Keratinocyte (primary cell): Measurements from ENCODE around the gene OR6P1. TPM values are rescaled to one million over a fixed set of nuclear protein-coding genes. Genes with fewer than 3 reads are reported as not detected.

Experiments used
- DNase-seq: peaks from one replicate; pipeline ENCODE4 v3.0.0-alpha.2; 2011; ENCODE audit warnings: low read depth, missing footprints, low spot score
- FAIRE-seq: peaks from 2 replicates; lab custom pipeline; 2011; peaks lifted over from hg19 to GRCh38; lab: Jason Lieb, UNC
- H2AFZ ChIP-seq: 2 replicates; pipeline ENCODE4 v1.6.0; 2012; ENCODE audit warnings: low read length, control low read depth, inconsistent platforms; ENCODE audit not compliant: control insufficient read depth
- H3K27ac ChIP-seq: 2 replicates; pipeline ENCODE4 v1.5.1; 2011; ENCODE audit warnings: low read length; ENCODE audit not compliant: control insufficient read depth, insufficient read depth
- H3K27me3 ChIP-seq: 3 replicates; pipeline ENCODE4 v1.6.0; 2011; ENCODE audit warnings: low read length; ENCODE audit not compliant: control insufficient read depth, insufficient read depth; ENCODE audit errors: extremely low read depth
- H3K36me3 ChIP-seq, 2 experiments: 2 replicates in 1 of 2; 3 replicates in 1 of 2; pipeline ENCODE4 v1.5.1; 2011; ENCODE audit warnings: low read length in 2 of 2, mild to moderate bottlenecking in 1 of 2; ENCODE audit not compliant: control insufficient read depth in 2 of 2, insufficient read depth in 2 of 2; ENCODE audit errors: extremely low read depth in 1 of 2
- H3K4me1 ChIP-seq: 3 replicates; pipeline ENCODE4 v1.5.1; 2011; ENCODE audit warnings: low read length; ENCODE audit not compliant: control insufficient read depth, insufficient read depth; ENCODE audit errors: extremely low read depth
- H3K4me2 ChIP-seq: 3 replicates; pipeline ENCODE4 v1.6.0; 2011; ENCODE audit warnings: low read depth, low read length; ENCODE audit not compliant: control insufficient read depth, insufficient read depth; ENCODE audit errors: extremely low read depth
- H3K4me3 ChIP-seq, 3 experiments: fragments of 200-600 bp in 1 of 3; sonication (generic) in 1 of 3; 2 replicates in 2 of 3; 3 replicates in 1 of 3; pipeline ENCODE4 v1.5.1; 2011 to 2016; ENCODE audit warnings: low read length in 3 of 3, mild to moderate bottlenecking in 3 of 3, control low read depth in 2 of 3, inconsistent platforms in 1 of 3, low read depth in 1 of 3, mixed read lengths in 1 of 3, mixed run types in 1 of 3, moderate library complexity in 1 of 3; ENCODE audit not compliant: control insufficient read depth in 2 of 3, insufficient read depth in 2 of 3; ENCODE audit errors: extremely low read depth in 1 of 3
- H3K79me2 ChIP-seq: 2 replicates; pipeline ENCODE4 v1.6.0; 2012; ENCODE audit warnings: low read length; ENCODE audit not compliant: control insufficient read depth, insufficient read depth
- H3K9ac ChIP-seq: 3 replicates; pipeline ENCODE4 v1.6.0; 2011; ENCODE audit warnings: low read length; ENCODE audit not compliant: control insufficient read depth, insufficient read depth; ENCODE audit errors: extremely low read depth
- H3K9me1 ChIP-seq: 3 replicates; pipeline ENCODE4 v1.6.0; 2011; ENCODE audit warnings: low read length; ENCODE audit not compliant: control insufficient read depth, insufficient read depth; ENCODE audit errors: extremely low read depth
- H3K9me3 ChIP-seq: 2 replicates; pipeline ENCODE4 v1.5.1; 2012; ENCODE audit warnings: low read depth, low read length; ENCODE audit not compliant: control insufficient read depth
- H4K20me1 ChIP-seq: 3 replicates; pipeline ENCODE4 v1.6.0; 2011; ENCODE audit warnings: low read length; ENCODE audit not compliant: control insufficient read depth, insufficient read depth; ENCODE audit errors: extremely low read depth
- CTCF ChIP-seq, 3 experiments: IDR thresholded peaks in 1 of 3; conservative IDR thresholded peaks in 1 of 3; optimal IDR thresholded peaks in 1 of 3; 2 replicates in 2 of 3; 3 replicates in 1 of 3; pipeline versions ENCODE3 to v1.5.1; 2011; ENCODE audit warnings: low read length in 3 of 3, mild to moderate bottlenecking in 3 of 3, moderate library complexity in 2 of 3, control low read depth in 1 of 3, inconsistent platforms in 1 of 3; ENCODE audit not compliant: insufficient read depth in 2 of 3; ENCODE audit errors: extremely low read depth in 1 of 3
- EZH2 ChIP-seq: IDR thresholded peaks from one replicate; pipeline ENCODE4 v1.6.1; 2012; ENCODE audit warnings: inconsistent platforms, mild to moderate bottlenecking, low read length, moderate library complexity
- dilution Hi-C: fragments of 300-500 bp; cut with MboI; formaldehyde crosslinking; loops from one replicate; pipeline ENCODE4 v1.7.0; 2020; ENCODE audit warnings: low sequenced_read_pairs; ENCODE audit not compliant: extremely low pct_ligation_motif_present
- polyA plus RNA-seq, 5 experiments: library from polyadenylated mRNA; depleted of rRNA in 3 of 5; stranded (reverse) in 3 of 5; stranded (forward) in 1 of 5; unstranded in 1 of 5; fragments of >200 nt; gene quantifications; 1 replicate in 1 of 5; 2 replicates in 3 of 5; 3 replicates in 1 of 5; pipeline versions ENCODE4 v1.2.1 to v1.2.3, GENCODE V29; 2011 to 2012; ENCODE audit warnings: missing spikeins in 2 of 5, low read depth in 1 of 5, low replicate concordance in 1 of 5

The OR6P1 gene
- polyA plus RNA-seq, 1 donor (not counting 4 experiments of a cell fraction or from before 2014, with no cell fraction given) = not detected

GRCh38 chr1:158572226-158572625 is 1.8 kb upstream of the OR6P1 start:
- Histone ChIP-seq H4K20me1 (no peaks in the 10 kb centered on the region), H3K79me2 (no peaks in the 10 kb centered on the region), H3K4me3 (no peak overlapping the region), H3K27ac (no peak overlapping the region), H3K27me3 (no peaks in the 10 kb centered on the region), H3K4me1 (no peaks in the 10 kb centered on the region), H3K9me3 (no peaks in the 10 kb centered on the region), H2AFZ (no peak overlapping the region), H3K9me1 (no peaks in the 10 kb centered on the region), H3K36me3 (no peaks in the 10 kb centered on the region), H3K9ac (no peak overlapping the region), H3K4me2 (no peak overlapping the region)
- dilution Hi-C loops = no loop called here
- no peak for DNase-seq
- TF ChIP-seq EZH2 (no peak), CTCF (optimal IDR thresholded peaks at IDR 0.05 in 1 of 3, IDR thresholded peaks at IDR 0.05 in 1 of 3, conservative IDR thresholded peaks at IDR 0.05 in 1 of 3; ENCODE audit: extremely low read depth in 1 of 3, insufficient read depth in 2 of 3, low read length in 3 of 3) (no peak)
- FAIRE-seq = no peak

GRCh38 chr1:158564608-158565007 is 5.8 kb downstream of the OR6P1 start:
- Histone ChIP-seq H3K36me3 (no peaks in the 10 kb centered on the region), H3K27me3 (no peaks in the 10 kb centered on the region), H3K79me2 (no peaks in the 10 kb centered on the region), H3K4me2 (no peak overlapping the region), H3K4me1 (no peaks in the 10 kb centered on the region), H3K9ac (no peak overlapping the region), H3K4me3 (no peak overlapping the region), H3K27ac (no peak overlapping the region), H4K20me1 (no peaks in the 10 kb centered on the region), H2AFZ (no peak overlapping the region), H3K9me3 (no peaks in the 10 kb centered on the region), H3K9me1 (no peaks in the 10 kb centered on the region)
- FAIRE-seq (no peak), DNase-seq (no peak)
- TF ChIP-seq CTCF (optimal IDR thresholded peaks at IDR 0.05 in 1 of 3, IDR thresholded peaks at IDR 0.05 in 1 of 3, conservative IDR thresholded peaks at IDR 0.05 in 1 of 3; ENCODE audit: extremely low read depth in 1 of 3, insufficient read depth in 2 of 3, low read length in 3 of 3) (no peak), EZH2 (no peak)
- dilution Hi-C loops = no loop called here
